ENCODE measurements around the gene ZIC4.

Gene ZIC4

DNA sequence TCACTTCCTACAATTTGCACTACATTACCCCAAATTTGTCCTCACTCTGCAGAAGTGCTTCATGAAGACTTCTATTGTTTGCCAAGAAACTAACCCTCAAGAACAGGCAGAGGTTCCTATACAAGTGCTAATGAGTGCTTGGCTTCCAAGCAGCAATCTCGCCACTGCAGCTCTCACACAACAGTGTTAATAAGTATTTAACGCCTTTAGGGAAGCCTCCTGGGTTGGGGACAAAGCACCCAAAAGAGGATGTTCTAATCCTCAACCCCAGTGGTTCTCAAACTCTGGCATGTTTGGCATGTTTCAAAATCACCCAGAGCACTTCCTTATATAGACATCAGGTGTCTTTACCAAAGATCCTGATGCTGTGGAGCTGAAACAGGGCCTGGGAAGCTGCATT, 64.6 kb downstream of the ZIC4 start:
- no peak for DNase-seq

DNA sequence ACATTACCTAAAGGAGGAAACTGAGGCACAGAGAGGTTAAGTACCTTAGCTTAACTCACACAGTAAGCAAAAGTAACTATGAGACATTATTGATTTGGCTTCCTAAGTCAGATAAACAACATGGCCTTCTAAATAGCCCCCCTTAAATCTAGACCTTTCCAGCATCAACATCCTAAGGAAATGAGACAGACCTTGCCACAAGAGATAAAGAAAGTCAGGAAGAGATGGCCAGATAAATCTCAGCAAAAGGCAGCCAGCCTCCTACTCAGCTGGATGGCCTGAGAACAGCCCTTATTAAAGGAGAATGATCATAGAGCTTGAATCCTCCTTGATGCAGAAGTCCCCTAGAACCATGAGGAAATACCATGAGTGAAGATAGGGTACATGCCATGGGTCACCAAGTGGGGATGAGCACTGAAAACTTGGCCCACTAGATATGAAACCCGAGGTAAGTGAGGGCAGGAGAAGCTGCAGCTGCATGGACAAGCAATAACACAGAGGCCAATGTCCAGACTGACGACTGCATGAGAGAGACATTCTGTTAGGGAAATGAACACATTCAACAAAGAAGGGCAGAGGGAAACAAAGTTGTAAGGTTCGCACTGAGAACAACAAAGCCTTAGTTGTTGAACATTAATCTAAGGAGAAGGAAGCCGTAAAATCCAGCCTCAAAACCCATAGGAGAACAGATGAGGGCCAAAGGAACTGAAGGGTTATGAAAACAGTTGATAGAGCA, 69.6 kb downstream of the ZIC4 start:
- no peak for DNase-seq
